Endothelial cell of hepatic sinusoid (primary cell): ENCODE data around the gene SMARCA5.
"Not testable (repeated sequence)": the region's sequence is repeated elsewhere in the genome, so short reads cannot be mapped to it uniquely, and the experiment has no call there.

ENCODE experiments used
- in situ Hi-C: cut with HindIII; loops from 2 replicates; pipeline ENCODE4 v1.10.0; 2017; ENCODE audit warnings: low sequenced_read_pairs

The SMARCA5 gene

DNA sequence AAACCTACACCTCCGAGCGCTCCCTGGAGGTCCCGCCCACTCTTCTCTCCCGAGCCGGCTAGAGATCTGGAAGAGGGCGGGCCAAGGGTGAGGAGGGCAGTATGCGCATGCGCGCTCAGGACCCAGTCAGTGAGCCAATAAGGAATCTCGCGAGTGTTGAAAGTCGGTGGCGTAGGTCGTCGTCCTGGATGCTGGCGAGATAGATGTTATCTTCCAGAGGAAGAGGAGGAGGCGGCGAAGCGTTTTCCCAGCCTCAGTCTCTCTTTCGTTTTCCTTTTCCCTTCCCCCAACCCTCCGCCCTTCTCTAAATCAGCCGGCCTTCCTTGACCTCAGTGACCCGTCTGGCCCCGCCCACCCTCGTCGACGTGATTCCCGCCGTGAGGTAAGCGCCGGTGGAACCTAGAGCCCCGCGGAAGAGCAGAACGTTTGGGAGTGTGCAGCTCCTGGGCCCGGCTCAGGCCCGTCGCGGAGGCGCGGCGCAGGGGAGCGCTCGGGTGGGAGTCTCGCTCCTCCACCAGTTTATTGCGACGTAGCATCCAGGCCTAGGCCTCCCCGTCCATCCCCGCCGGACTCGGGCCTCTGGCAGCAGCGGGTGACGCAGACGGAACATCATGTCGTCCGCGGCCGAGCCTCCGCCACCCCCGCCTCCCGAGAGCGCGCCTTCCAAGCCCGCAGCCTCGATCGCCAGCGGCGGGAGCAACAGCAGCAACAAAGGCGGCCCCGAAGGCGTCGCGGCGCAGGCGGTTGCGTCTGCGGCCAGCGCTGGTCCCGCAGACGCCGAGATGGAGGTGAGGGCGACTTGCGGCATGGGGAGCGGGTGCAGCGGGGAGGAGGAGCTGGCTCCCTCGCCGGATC, at the start of gene SMARCA5:
SMARCA5 (plus strand) TSS at position 389 of the 855 bp plus-strand sequence; CDS start at position 612, 223 bp downstream.
- in situ Hi-C loops, result no loop called here

DNA sequence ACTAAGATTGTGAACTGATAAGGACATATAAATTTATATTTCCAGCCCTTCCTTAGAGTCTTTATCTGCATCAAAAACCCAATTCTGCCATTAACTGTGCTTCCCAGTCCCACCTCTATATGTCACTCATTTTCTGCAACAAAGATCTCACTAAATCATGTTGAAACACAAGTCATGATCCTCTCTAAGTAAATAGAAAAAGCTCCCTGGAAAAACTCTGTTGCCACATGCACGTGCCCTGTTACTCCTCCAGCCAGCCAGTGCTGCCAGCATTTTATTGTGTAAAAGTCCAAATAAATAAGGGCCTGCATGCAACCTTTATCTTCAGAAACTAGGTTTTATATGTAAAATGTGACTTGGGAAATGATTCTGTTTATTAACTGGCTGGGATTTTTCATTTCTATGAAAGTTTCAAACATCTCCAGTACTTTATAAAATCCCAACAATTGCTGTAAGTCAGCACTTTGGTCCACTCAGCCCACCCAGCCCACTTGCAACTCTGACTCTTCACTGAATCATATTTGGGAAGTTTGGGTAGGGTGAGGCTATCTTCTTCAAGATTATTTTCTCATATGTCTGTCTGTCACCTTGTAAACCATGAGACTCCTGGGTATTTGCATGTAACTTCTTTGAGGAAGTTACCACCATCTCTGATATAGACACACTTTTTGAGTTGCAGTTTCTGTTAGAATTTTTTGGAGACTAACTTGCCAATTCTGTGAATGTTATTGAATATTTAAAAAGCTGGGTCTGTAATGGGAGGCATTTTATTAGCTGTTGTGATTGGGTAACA, 40.0 kb upstream of the SMARCA5 start:
- in situ Hi-C loops, result no loop called here

DNA sequence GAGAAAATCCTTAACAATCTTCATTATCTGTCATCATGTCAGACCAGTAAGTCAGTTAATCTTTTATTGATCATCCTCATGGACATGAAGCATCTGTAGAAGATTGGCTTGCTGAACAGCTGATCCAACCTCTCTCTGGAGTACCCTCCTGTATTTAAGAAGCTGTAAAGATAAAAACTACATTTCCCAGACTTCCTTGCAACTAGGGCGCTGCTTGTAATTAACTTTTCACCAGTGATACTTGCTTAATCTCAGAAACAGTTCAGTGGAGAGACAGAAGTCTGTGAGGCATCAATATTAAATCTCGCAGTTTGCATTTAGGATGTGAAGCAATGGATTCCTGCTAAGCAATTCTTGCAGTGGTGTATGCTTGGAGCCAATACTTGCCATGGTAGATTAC, 36.0 kb upstream of the SMARCA5 start:
- in situ Hi-C loops, result no loop called here

GRCh38 chr4:143481361-143481760, 32.1 kb upstream of the SMARCA5 start:
- in situ Hi-C loops, result no loop called here

- in situ Hi-C loops, result no loop called here
These were observed 30.7 kb upstream of the SMARCA5 start for GRCh38 chr4:143482840-143483239.

GRCh38 chr4:143486314-143486713, 27.2 kb upstream of the SMARCA5 start:
- in situ Hi-C loops, result no loop called here

DNA sequence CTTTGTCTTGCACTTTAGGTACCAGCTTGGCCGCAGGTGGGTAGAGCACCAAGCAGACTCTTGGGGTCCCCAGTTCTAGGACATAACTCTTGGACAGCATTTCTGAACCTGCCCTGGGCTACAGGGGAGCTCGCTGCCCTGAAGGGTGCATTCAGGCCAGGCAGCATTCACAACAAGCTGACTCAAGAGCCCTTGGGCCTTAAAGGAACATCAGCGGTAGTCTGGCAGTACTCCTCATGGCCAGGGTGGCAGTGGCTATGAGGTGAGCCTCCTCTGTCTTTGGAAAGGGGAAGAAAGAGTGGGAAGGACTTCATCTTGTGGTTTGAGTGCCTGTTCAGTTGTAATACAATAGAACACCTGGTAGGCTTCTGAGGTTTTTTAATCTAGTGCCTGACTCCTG, 24.8 kb upstream of the SMARCA5 start:
- in situ Hi-C loops, result no loop called here

DNA sequence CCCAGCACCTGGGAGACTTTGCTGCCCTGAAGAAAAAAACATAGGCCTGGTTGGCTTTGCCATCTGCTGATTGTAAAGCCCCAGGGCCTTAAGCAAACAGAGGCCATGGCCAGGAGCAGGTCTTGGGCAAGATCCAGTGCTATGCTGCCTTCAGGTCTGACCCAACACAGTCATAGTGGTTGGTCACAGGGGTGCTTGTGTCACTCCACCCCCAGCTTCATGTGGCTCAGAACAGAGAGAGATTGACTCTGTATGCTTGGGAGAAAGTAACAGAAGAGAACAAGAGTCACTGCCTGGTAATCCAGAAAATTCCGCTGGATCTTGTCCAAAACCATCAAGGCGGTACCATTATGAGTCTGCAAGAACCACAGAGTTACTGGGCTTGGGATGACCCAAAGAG, 24.4 kb upstream of the SMARCA5 start:
- in situ Hi-C loops, result no loop called here

- in situ Hi-C loops, result no loop called here
These were observed 15.5 kb upstream of the SMARCA5 start for GRCh38 chr4:143498021-143498420.

- in situ Hi-C loops, result no loop called here
These were observed 11.3 kb upstream of the SMARCA5 start for GRCh38 chr4:143502231-143502630.

GRCh38 chr4:143506031-143506430, 7.5 kb upstream of the SMARCA5 start:
- in situ Hi-C loops, result no loop called here

DNA sequence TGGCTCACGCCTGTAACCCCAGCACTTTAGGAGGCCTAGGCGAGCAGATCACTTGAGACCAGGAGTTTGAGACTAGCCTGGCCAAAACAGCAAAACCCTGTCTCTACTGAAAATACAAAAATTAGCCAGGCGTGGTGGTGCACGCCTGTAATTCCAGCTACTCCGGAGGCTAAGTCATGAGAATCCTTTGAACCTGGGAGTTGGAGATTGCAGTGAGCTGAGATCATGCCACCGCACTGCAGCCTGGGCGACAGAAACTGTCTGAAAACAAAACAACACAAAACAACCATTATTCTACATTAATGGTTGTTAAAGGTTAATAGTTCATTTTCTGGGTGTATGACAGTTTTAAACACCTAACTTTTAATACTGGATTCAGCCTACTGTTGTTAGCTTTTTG, 1.6 kb upstream of the SMARCA5 start:
- in situ Hi-C loops, result no loop called here

GRCh38 chr4:143512978-143513313, 556 bp upstream of the SMARCA5 start:
- in situ Hi-C loops, result no loop called here

DNA sequence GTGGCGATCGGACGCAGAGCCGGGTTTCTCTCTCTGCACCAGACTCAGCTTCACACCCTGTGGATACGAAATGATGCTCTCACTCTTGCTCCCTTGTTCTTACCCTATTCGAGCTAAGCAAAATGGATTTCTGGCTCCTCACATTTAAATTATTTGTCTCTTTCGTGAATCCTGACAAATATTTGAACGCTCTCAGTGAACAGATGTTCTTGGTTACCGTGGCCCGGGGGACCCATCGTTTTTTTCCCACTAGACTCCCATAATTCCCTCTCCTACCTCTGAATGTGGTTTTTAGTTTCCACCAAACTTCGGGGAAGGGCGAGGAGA, 630 bp downstream of the SMARCA5 start:
- in situ Hi-C loops, result no loop called here

GRCh38 chr4:143514497-143514896, 995 bp downstream of the SMARCA5 start:
- in situ Hi-C loops, result no loop called here

DNA sequence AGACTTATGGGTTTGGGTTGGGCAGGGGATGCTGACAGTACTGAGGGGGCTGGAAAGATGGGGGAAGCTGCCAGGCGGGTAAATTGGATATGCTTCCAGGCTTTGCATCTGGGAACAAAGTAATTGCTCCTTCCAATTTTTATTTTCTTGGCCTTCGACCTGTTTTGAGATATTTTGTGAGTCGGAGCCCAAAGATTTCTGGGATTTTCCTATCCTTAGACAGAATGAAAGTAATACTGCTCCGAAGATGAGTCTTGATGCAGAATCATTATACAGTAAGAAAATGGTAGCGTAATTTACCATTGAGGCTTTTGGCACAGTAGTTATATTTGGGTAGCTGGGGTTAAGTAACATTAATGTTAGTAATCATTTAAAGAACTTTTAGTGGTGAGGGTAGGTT, 1.4 kb downstream of the SMARCA5 start:
- in situ Hi-C loops, result no loop called here

DNA sequence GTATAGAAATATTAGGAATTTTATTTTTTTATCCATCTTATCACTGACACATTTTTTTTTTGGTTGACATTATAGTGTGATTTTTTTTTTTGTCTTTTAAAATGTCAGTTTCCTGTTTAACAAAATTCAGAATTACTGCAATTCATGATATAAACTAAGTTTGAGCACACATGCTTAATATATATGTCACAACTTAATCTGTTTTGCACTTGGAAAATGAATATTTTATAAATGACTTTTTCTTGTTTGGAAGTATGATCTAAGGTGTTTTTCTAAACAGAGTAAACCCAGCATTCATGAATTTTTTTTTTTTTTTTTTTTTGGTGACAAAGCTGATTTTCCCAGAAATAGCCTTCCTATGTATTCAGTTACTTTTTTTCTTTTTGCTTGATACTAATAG, 2.4 kb downstream of the SMARCA5 start:
- in situ Hi-C loops, result no loop called here

- in situ Hi-C loops, result no loop called here
These were observed 4.3 kb downstream of the SMARCA5 start for GRCh38 chr4:143517764-143518163.

- in situ Hi-C loops, result no loop called here
These were observed 10.7 kb downstream of the SMARCA5 start for GRCh38 chr4:143524211-143524610.

GRCh38 chr4:143528046-143528445, 14.5 kb downstream of the SMARCA5 start:
- in situ Hi-C loops, result not testable (repeated sequence)

GRCh38 chr4:143531380-143531779, 17.9 kb downstream of the SMARCA5 start:
- in situ Hi-C loops, result no loop called here

DNA sequence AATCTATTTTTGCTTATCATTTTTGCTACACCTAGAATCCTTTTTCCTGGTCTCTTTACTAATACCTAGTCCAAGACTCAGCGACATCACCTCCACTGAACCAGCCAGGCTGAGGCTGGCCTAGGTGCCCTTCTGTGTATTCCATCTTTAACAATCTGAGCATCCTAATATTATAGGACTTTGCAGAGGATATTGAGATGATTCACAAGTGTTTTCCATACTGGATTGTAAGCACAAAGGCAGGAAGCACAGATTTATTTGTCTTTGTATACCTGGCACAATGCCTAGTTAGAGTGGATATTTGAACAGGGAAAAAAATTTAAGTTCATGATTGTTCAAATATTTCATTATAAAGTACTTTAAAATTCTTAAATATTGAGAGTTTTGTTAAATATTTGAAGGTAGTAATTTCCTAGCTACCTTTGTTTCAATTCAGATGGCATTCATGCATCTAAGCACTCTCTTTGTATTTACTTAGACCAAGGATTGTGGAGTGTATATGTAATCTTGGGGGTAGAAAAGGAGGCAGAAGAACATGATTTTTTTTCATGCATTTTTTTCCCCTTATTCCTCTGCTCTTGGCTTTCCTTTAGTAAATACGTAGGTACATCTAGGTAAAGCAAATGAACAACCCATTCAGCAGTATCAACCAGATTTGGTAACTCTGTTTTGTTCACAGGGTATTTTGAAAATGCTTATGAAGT, 18.4 kb downstream of the SMARCA5 start:
- in situ Hi-C loops, result no loop called here
